Suprapubic skin (tissue), 2 donors: Measurements from ENCODE around the gene CCNJL.

ENCODE experiments used
- EP300 ChIP-seq: sonication (generic); formaldehyde crosslinking; IDR thresholded peaks from one replicate; pipeline ENCODE4 v1.6.1; 2017; ENCODE audit warnings: antibody characterized with exemption
- POLR2A ChIP-seq, 2 donors: fragments of 450-650 bp; IDR thresholded peaks; one replicate each; pipeline ENCODE4 v1.6.1; 2017; ENCODE audit warnings: antibody characterized with exemption in 2 of 2, mild to moderate bottlenecking in 2 of 2, moderate library complexity in 2 of 2

GRCh38 chr5:160330212-160330611 is 17.8 kb upstream of the CCNJL start:
- TF ChIP-seq POLR2A (IDR thresholded peaks at IDR 0.05), result no peak
- no peak for TF ChIP-seq EP300
